Skeletal muscle satellite cell (primary cell): ENCODE measurements around the gene PEX5L.

Source experiments
- H3K27me3 ChIP-seq: 2 replicates; pipeline ENCODE4 v1.7.0; 2013; ENCODE audit warnings: low read length; ENCODE audit not compliant: control insufficient read depth, insufficient read depth
- H3K36me3 ChIP-seq: 2 replicates; pipeline ENCODE4 v1.7.0; 2013; ENCODE audit warnings: mild to moderate bottlenecking, control low read depth, low read length; ENCODE audit not compliant: insufficient read depth
- H3K4me1 ChIP-seq: 2 replicates; pipeline ENCODE4 v1.7.0; 2013; ENCODE audit warnings: low read length; ENCODE audit not compliant: control insufficient read depth, insufficient read depth
- H3K4me2 ChIP-seq: 2 replicates; pipeline ENCODE4 v1.7.0; 2013; ENCODE audit warnings: mild to moderate bottlenecking, low read length
- H3K4me3 ChIP-seq: 2 replicates; pipeline ENCODE4 v1.7.0; 2013; ENCODE audit warnings: low read length
- H3K9ac ChIP-seq: 2 replicates; pipeline ENCODE4 v1.7.0; 2013; ENCODE audit warnings: mild to moderate bottlenecking, low read depth, low read length, moderate library complexity
- H3K9me3 ChIP-seq: replicated peaks from 2 replicates; pipeline ENCODE4 v1.7.0; 2013; ENCODE audit warnings: mild to moderate bottlenecking, control low read depth, low read length

PEX5L gene

GRCh38 chr3:179861953-179862352, 174.8 kb downstream of the PEX5L start:
- Histone ChIP-seq H3K4me3 (no peak overlapping the region), H3K4me2 (no peak overlapping the region), H3K9me3 (no peaks in the 10 kb centered on the region), H3K36me3 (no peaks in the 10 kb centered on the region), H3K9ac (no peak overlapping the region), H3K4me1 (no peaks in the 10 kb centered on the region), H3K27me3 (no peaks in the 10 kb centered on the region)

- Histone ChIP-seq H3K27me3 (no peaks in the 10 kb centered on the region), H3K4me1 (no peaks in the 10 kb centered on the region), H3K36me3 (no peaks in the 10 kb centered on the region), H3K4me3 (no peak overlapping the region), H3K4me2 (no peak overlapping the region), H3K9ac (no peak overlapping the region), H3K9me3 (no peaks in the 10 kb centered on the region)
Measured at GRCh38 chr3:179861292-179861691, 175.4 kb downstream of the PEX5L start.

- H3K36me3 ChIP-seq = no peaks in the 10 kb centered on the region
- H3K4me1 ChIP-seq = no peaks in the 10 kb centered on the region
- H3K4me2 ChIP-seq = no peak overlapping the region
- no peak overlapping the region for H3K9ac ChIP-seq
- H3K27me3 ChIP-seq = no peaks in the 10 kb centered on the region
- H3K4me3 ChIP-seq = no peak overlapping the region
- no peaks in the 10 kb centered on the region for H3K9me3 ChIP-seq
Measured at GRCh38 chr3:179860275-179861107, 176.2 kb downstream of the PEX5L start.

GRCh38 chr3:179853176-179853575, 183.6 kb downstream of the PEX5L start:
- no peak overlapping the region for H3K4me3 ChIP-seq
- H3K4me1 ChIP-seq = peaks cover 4% of the 10 kb centered on the region
- H3K36me3 ChIP-seq = no peaks in the 10 kb centered on the region
- no peak overlapping the region for H3K9ac ChIP-seq
- peaks cover 3% of the 10 kb centered on the region for H3K27me3 ChIP-seq
- H3K9me3 ChIP-seq = no peaks in the 10 kb centered on the region
- no peak overlapping the region for H3K4me2 ChIP-seq

GRCh38 chr3:179852142-179852905, 184.4 kb downstream of the PEX5L start:
- H3K4me2 ChIP-seq = no peak overlapping the region
- peaks cover 3% of the 10 kb centered on the region for H3K27me3 ChIP-seq
- H3K9ac ChIP-seq = no peak overlapping the region
- H3K36me3 ChIP-seq = no peaks in the 10 kb centered on the region
- no peaks in the 10 kb centered on the region for H3K9me3 ChIP-seq
- no peak overlapping the region for H3K4me3 ChIP-seq
- H3K4me1 ChIP-seq = peaks cover 4% of the 10 kb centered on the region

- H3K36me3 ChIP-seq = no peaks in the 10 kb centered on the region
Measured at GRCh38 chr3:179848711-179849110, 188.0 kb downstream of the PEX5L start.

GRCh38 chr3:179842061-179842460, 194.7 kb downstream of the PEX5L start:
- Histone ChIP-seq H3K4me2 (no peak overlapping the region), H3K4me3 (no peak overlapping the region), H3K4me1 (peaks cover 8% of the 10 kb centered on the region), H3K27me3 (no peaks in the 10 kb centered on the region), H3K36me3 (no peaks in the 10 kb centered on the region), H3K9ac (no peak overlapping the region), H3K9me3 (no peaks in the 10 kb centered on the region)

More at GRCh38 chr3:179848711-179849110, 188.0 kb downstream of the PEX5L start:
- Histone ChIP-seq H3K27me3 (peaks cover 3% of the 10 kb centered on the region), H3K4me3 (no peak overlapping the region), H3K9me3 (no peaks in the 10 kb centered on the region), H3K9ac (no peak overlapping the region), H3K4me2 (no peak overlapping the region), H3K4me1 (peaks cover 4% of the 10 kb centered on the region)

GRCh38 chr3:179840985-179841384, 195.8 kb downstream of the PEX5L start:
- Histone ChIP-seq H3K4me2 (no peak overlapping the region), H3K4me1 (peaks cover 8% of the 10 kb centered on the region), H3K9me3 (no peaks in the 10 kb centered on the region), H3K9ac (no peak overlapping the region), H3K4me3 (no peak overlapping the region), H3K27me3 (no peaks in the 10 kb centered on the region), H3K36me3 (no peaks in the 10 kb centered on the region)

- no peaks in the 10 kb centered on the region for H3K9me3 ChIP-seq
- no peaks in the 10 kb centered on the region for H3K36me3 ChIP-seq
- H3K9ac ChIP-seq = no peak overlapping the region
- no peak overlapping the region for H3K4me3 ChIP-seq
- H3K4me2 ChIP-seq = no peak overlapping the region
- peaks cover 8% of the 10 kb centered on the region for H3K4me1 ChIP-seq
- no peaks in the 10 kb centered on the region for H3K27me3 ChIP-seq
Measured at GRCh38 chr3:179837374-179837773, 199.4 kb downstream of the PEX5L start.

- Histone ChIP-seq H3K9me3 (no peaks in the 10 kb centered on the region), H3K36me3 (no peaks in the 10 kb centered on the region), H3K27me3 (no peaks in the 10 kb centered on the region), H3K9ac (no peak overlapping the region), H3K4me1 (no peaks in the 10 kb centered on the region), H3K4me3 (no peak overlapping the region), H3K4me2 (no peak overlapping the region)
Measured at GRCh38 chr3:179833294-179833693, 203.4 kb downstream of the PEX5L start.

- Histone ChIP-seq H3K36me3 (no peaks in the 10 kb centered on the region), H3K4me3 (no peak overlapping the region), H3K27me3 (no peaks in the 10 kb centered on the region), H3K9me3 (no peaks in the 10 kb centered on the region), H3K4me2 (no peak overlapping the region), H3K4me1 (no peaks in the 10 kb centered on the region), H3K9ac (no peak overlapping the region)
Measured at GRCh38 chr3:179832333-179832854, 204.3 kb downstream of the PEX5L start.
